Measurements from ENCODE around the gene MYOZ1. TPM values are rescaled to one million over a fixed set of nuclear protein-coding genes. Genes with fewer than 3 reads are reported as not detected.

MYOZ1 gene
- total and polyA plus RNA-seq, 2 donors (not counting 3 experiments of a cell fraction or from before 2014, with no cell fraction given) = not detected

GRCh38 chr10:73634421-73634820 lies 6.9 kb downstream of the MYOZ1 start:
- no peaks in the 10 kb centered on the region for H3K4me1 ChIP-seq (ENCODE audit: control insufficient read depth, extremely low read depth, insufficient read depth, low read length)
- intact Hi-C loops (cut with micrococcal nuclease) (no loop called here), dilution Hi-C loops (cut with MboI; ENCODE audit: extremely low pct_ligation_motif_present, low sequenced_read_pairs) (no loop called here)
- ChIA-PET POLR2A (interaction anchor here (1.4 kb wide), 1 partner anchor 9 kb away, joined by 3 read pairs; no protein-coding TSS in a partner anchor), CTCF (interaction anchor here (2.0 kb wide), 1 partner anchor 105 kb away, joined by 8 read pairs; no protein-coding TSS in a partner anchor)
- TF ChIP-seq POLR2AphosphoS5 (IDR thresholded peaks at IDR 0.05; ENCODE audit: insufficient read depth, low read depth, low read length) (no peak), MYC (IDR thresholded peaks at IDR 0.05; ENCODE audit: low read depth, low read length) (no peak), JUN (IDR thresholded peaks at IDR 0.05; ENCODE audit: borderline replicate concordance, insufficient read depth, insufficient read length, low read depth) (no peak), FOS (IDR thresholded peaks at IDR 0.05; ENCODE audit: borderline replicate concordance, insufficient read depth, low read length) (no peak), EZH2 (IDR thresholded peaks at IDR 0.05; ENCODE audit: borderline replicate concordance, low read depth, low read length, severe bottlenecking) (no peak)
- TF ChIP-seq, protein P1, sequence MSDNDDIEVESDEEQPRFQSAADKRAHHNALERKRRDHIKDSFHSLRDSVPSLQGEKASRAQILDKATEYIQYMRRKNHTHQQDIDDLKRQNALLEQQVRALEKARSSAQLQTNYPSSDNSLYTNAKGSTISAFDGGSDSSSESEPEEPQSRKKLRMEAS (IDR thresholded peaks at IDR 0.05; ENCODE audit: insufficient read depth, insufficient read length) = no peak
- FAIRE-seq (no peak), DNase-seq (ENCODE audit: low read depth, low spot score) (no peak)
- H3K9me3 ChIP-seq (replicated peaks; ENCODE audit: control insufficient read depth, insufficient read depth, low read length) = no peaks in the 10 kb centered on the region
- no peak overlapping the region for H3K4me3 ChIP-seq (replicated peaks in 1 of 3; ENCODE audit: insufficient read depth in 1 of 3, low read depth in 1 of 3, low read length in 3 of 3)
- no peaks in the 10 kb centered on the region for H4K20me1 ChIP-seq (replicated peaks; ENCODE audit: control insufficient read depth, extremely low read depth, insufficient read depth, low read length)
- no peak overlapping the region for H3K9ac ChIP-seq (replicated peaks; ENCODE audit: extremely low read depth, insufficient read depth, low read length)
- H3K4me2 ChIP-seq (ENCODE audit: insufficient read depth, low read length) = no peak overlapping the region
- H3K36me3 ChIP-seq (ENCODE audit: control insufficient read depth in 2 of 2, extremely low read depth in 1 of 2, insufficient read depth in 2 of 2, low read length in 2 of 2) = no peaks in the 10 kb centered on the region
- no peaks in the 10 kb centered on the region for H3K79me2 ChIP-seq (ENCODE audit: control insufficient read depth, insufficient read depth, low read length)
- H2AFZ ChIP-seq (ENCODE audit: low read depth, low read length) = no peak overlapping the region
- no peaks in the 10 kb centered on the region for H3K9me1 ChIP-seq (replicated peaks; ENCODE audit: control insufficient read depth, extremely low read depth, insufficient read depth, low read length)
- peaks cover under 1 to 6% of the 10 kb centered on the region in 2 experiments for H3K27me3 ChIP-seq (ENCODE audit: control insufficient read depth in 2 of 2, insufficient read depth in 2 of 2, low read length in 2 of 2)
- BruUV-seq (replicated peaks) = no TSS peak
- H3K27ac ChIP-seq (ENCODE audit: insufficient read depth, low read depth, low read length) = no peak overlapping the region

- CTCF ChIA-PET = no interaction called here
- Histone ChIP-seq H3K4me2 (ENCODE audit: insufficient read depth, low read length) (no peak overlapping the region), H3K9ac (replicated peaks; ENCODE audit: extremely low read depth, insufficient read depth, low read length) (no peak overlapping the region), H3K4me1 (ENCODE audit: control insufficient read depth, extremely low read depth, insufficient read depth, low read length) (peaks cover 9% of the 10 kb centered on the region), H3K27me3 (ENCODE audit: control insufficient read depth in 2 of 2, insufficient read depth in 2 of 2, low read length in 2 of 2) (no peaks in the 10 kb centered on the region), H3K4me3 (replicated peaks in 1 of 3; ENCODE audit: insufficient read depth in 1 of 3, low read depth in 1 of 3, low read length in 3 of 3) (no peak overlapping the region), H2AFZ (ENCODE audit: low read depth, low read length) (no peak overlapping the region), H3K9me1 (replicated peaks; ENCODE audit: control insufficient read depth, extremely low read depth, insufficient read depth, low read length) (no peaks in the 10 kb centered on the region), H3K36me3 (ENCODE audit: control insufficient read depth in 2 of 2, extremely low read depth in 1 of 2, insufficient read depth in 2 of 2, low read length in 2 of 2) (no peaks in the 10 kb centered on the region), H3K27ac (ENCODE audit: insufficient read depth, low read depth, low read length) (no peak overlapping the region), H3K79me2 (ENCODE audit: control insufficient read depth, insufficient read depth, low read length) (no peaks in the 10 kb centered on the region), H4K20me1 (replicated peaks; ENCODE audit: control insufficient read depth, extremely low read depth, insufficient read depth, low read length) (no peaks in the 10 kb centered on the region), H3K9me3 (replicated peaks; ENCODE audit: control insufficient read depth, insufficient read depth, low read length) (no peaks in the 10 kb centered on the region)
- no peak for TF ChIP-seq EZH2 (IDR thresholded peaks at IDR 0.05; ENCODE audit: borderline replicate concordance, low read depth, low read length, severe bottlenecking)
- no peak for TF ChIP-seq GATA2 (IDR thresholded peaks at IDR 0.05; ENCODE audit: insufficient read depth, insufficient read length, low read depth, low read length)
- TF ChIP-seq, protein P1 (IDR thresholded peaks at IDR 0.05; ENCODE audit: insufficient read depth, insufficient read length) = no peak
- FAIRE-seq (no peak), DNase-seq (ENCODE audit: low read depth, low spot score) (no peak)
- POLR2A ChIA-PET = no interaction called here
- intact Hi-C loops (cut with micrococcal nuclease) (loop anchor here (5.0 kb wide), 1 partner anchor 42 kb away; no protein-coding TSS in a partner anchor), dilution Hi-C loops (cut with MboI; ENCODE audit: extremely low pct_ligation_motif_present, low sequenced_read_pairs) (loop anchor here (10.0 kb wide), 1 partner anchor 94 kb away; no protein-coding TSS in a partner anchor)
- BruUV-seq (replicated peaks) = no TSS peak
Measured at GRCh38 chr10:73629165-73629564, 12.1 kb downstream of the MYOZ1 start.

All from endothelial cell of umbilical vein (primary cell).